ENCODE data around the gene FOXF2. TPM values are rescaled to one million over a fixed set of nuclear protein-coding genes. Genes with fewer than 3 reads are reported as not detected.

Gene FOXF2
- total RNA-seq, 1 experiment from 2014 or later = 8.0 TPM

DNA sequence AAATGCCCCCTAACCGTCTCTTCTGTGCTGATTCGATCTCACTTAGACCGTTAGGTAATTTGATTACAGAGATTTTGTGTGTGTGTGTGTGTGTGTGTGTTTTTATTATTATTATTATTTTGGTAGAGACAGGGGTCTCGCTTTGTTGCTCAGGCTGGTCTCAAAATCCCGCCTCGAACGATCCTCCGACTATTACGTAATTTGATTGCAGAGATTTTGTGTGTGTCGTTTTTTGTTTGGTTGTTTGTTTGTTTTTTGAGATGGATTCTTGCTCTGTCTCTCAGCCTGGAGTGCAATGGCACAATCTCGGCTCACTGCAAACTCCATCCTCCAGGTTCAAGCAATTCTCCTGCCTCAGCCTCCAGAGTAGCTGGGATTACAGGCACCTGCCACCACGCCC lies 28.3 kb downstream of the FOXF2 start:
- intact Hi-C loops (cut with micrococcal nuclease) = no loop called here
- H3K9me3 Mint-ChIP-seq (ENCODE audit: unreplicated experiment) = no peaks in the 10 kb centered on the region
- no TSS peak for BruUV-seq (replicated peaks)
- no peak overlapping the region for H3K4me3 Mint-ChIP-seq (ENCODE audit: unreplicated experiment)
- ChIA-PET POLR2A (no interaction called here), CTCF (no interaction called here)
- no peak for DNase-seq (ENCODE audit: unreplicated experiment)
- H3K36me3 Mint-ChIP-seq (ENCODE audit: insufficient read depth, unreplicated experiment) = no peaks in the 10 kb centered on the region
- TF ChIP-seq, protein P1, sequence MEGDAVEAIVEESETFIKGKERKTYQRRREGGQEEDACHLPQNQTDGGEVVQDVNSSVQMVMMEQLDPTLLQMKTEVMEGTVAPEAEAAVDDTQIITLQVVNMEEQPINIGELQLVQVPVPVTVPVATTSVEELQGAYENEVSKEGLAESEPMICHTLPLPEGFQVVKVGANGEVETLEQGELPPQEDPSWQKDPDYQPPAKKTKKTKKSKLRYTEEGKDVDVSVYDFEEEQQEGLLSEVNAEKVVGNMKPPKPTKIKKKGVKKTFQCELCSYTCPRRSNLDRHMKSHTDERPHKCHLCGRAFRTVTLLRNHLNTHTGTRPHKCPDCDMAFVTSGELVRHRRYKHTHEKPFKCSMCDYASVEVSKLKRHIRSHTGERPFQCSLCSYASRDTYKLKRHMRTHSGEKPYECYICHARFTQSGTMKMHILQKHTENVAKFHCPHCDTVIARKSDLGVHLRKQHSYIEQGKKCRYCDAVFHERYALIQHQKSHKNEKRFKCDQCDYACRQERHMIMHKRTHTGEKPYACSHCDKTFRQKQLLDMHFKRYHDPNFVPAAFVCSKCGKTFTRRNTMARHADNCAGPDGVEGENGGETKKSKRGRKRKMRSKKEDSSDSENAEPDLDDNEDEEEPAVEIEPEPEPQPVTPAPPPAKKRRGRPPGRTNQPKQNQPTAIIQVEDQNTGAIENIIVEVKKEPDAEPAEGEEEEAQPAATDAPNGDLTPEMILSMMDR (IDR thresholded peaks at IDR 0.05; ENCODE audit: unreplicated experiment) = no peak
- H3K27me3 Mint-ChIP-seq (ENCODE audit: insufficient read depth, unreplicated experiment) = no peaks in the 10 kb centered on the region
- H3K27ac Mint-ChIP-seq (ENCODE audit: low read depth, unreplicated experiment) = no peak overlapping the region
- H3K4me1 Mint-ChIP-seq (ENCODE audit: insufficient read depth, unreplicated experiment) = no peaks in the 10 kb centered on the region

DNA sequence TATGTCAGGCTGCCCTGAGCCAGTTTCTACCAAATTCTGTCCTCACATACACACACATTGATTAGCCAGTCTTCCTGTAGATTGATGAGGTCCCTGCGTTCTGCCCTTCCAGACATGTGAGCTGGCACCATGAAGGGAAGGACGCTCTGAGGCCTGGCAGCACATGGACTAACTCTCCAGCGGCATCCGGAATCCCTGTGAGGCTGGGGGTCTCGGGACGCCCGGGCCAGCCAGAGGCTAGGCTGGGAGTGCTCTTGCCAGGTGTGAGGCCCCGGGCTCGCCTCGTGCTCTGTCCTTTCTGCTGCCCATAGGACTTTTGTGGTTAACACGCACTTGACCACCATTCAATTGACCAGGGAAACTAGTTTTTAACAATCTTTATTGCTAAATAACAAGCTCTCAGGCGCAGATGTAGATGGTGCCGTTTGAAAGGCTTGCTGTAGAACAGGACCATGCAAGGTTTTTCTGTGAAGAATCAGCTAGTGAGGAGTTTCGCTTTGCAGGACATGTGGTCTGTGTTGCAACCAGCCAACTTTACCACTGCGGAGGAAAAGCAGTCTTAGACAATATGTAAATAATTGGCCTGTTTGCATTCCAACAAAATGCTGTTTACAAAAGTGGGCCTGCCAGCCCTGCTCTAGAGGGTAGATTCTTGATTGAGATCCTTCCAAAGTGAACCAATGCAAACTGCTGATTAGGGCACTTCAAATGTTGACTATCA lies 29.3 kb downstream of the FOXF2 start:
- Mint-ChIP-seq H3K36me3 (ENCODE audit: insufficient read depth, unreplicated experiment) (no peaks in the 10 kb centered on the region), H3K4me1 (ENCODE audit: insufficient read depth, unreplicated experiment) (no peaks in the 10 kb centered on the region), H3K9me3 (ENCODE audit: unreplicated experiment) (no peaks in the 10 kb centered on the region), H3K27me3 (ENCODE audit: insufficient read depth, unreplicated experiment) (no peaks in the 10 kb centered on the region), H3K4me3 (ENCODE audit: unreplicated experiment) (no peak overlapping the region), H3K27ac (ENCODE audit: low read depth, unreplicated experiment) (no peak overlapping the region)
- ChIA-PET CTCF (no interaction called here), POLR2A (no interaction called here)
- no peak for DNase-seq (ENCODE audit: unreplicated experiment)
- intact Hi-C loops (cut with micrococcal nuclease) = no loop called here
- TF ChIP-seq, protein P1 (IDR thresholded peaks at IDR 0.05; ENCODE audit: unreplicated experiment) = no peak
- no TSS peak for BruUV-seq (replicated peaks)

DNA sequence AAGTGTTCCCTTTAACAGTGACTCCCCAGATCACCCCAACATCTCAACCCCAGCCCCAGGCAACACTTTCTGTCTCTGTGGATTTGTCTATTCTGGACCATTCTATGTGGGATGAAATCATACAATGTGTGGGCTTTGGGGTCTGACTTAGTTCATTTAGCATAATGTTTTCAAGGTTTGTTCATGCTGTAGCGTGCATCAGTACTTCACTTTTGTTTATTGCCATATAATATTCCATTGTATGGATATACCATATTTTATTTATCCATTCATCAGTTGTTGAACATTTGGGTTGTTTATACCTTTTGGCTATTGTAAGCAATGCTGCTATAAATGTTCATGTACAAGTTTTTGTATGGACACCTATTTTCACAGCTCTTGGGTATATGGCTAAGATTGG lies 31.0 kb downstream of the FOXF2 start:
- H3K27ac Mint-ChIP-seq (ENCODE audit: low read depth, unreplicated experiment) = no peak overlapping the region
- H3K27me3 Mint-ChIP-seq (ENCODE audit: insufficient read depth, unreplicated experiment) = peaks cover 8% of the 10 kb centered on the region
- H3K36me3 Mint-ChIP-seq (ENCODE audit: insufficient read depth, unreplicated experiment) = no peaks in the 10 kb centered on the region
- H3K4me3 Mint-ChIP-seq (ENCODE audit: unreplicated experiment) = no peak overlapping the region
- ChIA-PET CTCF (interaction anchor here (1.4 to 1.9 kb wide), 2 partner anchors 17 to 23 kb away, joined by 6 to 10 read pairs; no protein-coding TSS in a partner anchor), POLR2A (no interaction called here)
- intact Hi-C loops (cut with micrococcal nuclease) = loop anchor here (5.0 kb wide), 1 partner anchor 698 kb away; no protein-coding TSS in a partner anchor
- DNase-seq (ENCODE audit: unreplicated experiment) = no peak
- peaks cover 6% of the 10 kb centered on the region for H3K4me1 Mint-ChIP-seq (ENCODE audit: insufficient read depth, unreplicated experiment)
- TF ChIP-seq, protein P1 (IDR thresholded peaks at IDR 0.05; ENCODE audit: unreplicated experiment) = no peak
- no peaks in the 10 kb centered on the region for H3K9me3 Mint-ChIP-seq (ENCODE audit: unreplicated experiment)
- BruUV-seq (replicated peaks) = no TSS peak

DNA sequence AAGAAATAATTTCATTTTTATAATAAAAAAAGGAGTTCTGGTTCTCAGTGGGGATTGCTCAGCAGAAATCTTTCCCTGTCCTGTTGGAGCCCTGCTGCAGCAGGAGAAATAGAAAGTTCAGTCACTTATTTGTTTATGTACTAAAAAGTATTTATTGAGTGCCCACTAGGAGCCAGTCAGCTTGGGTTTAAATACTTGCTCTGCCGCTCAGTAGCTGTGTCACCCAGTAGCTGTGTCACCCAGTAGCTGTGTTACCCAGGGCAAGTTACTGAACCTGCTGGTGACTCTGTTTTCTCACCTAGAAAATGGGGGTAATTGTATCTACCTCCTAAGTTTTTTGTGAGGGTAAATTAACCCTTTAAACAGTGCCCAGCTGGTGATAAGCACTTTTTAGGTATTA lies 32.9 kb downstream of the FOXF2 start:
- Mint-ChIP-seq H3K27ac (ENCODE audit: low read depth, unreplicated experiment) (no peak overlapping the region), H3K4me3 (ENCODE audit: unreplicated experiment) (no peak overlapping the region), H3K36me3 (ENCODE audit: insufficient read depth, unreplicated experiment) (no peaks in the 10 kb centered on the region), H3K9me3 (ENCODE audit: unreplicated experiment) (no peaks in the 10 kb centered on the region), H3K27me3 (ENCODE audit: insufficient read depth, unreplicated experiment) (peaks cover 26% of the 10 kb centered on the region), H3K4me1 (ENCODE audit: insufficient read depth, unreplicated experiment) (peaks cover 6% of the 10 kb centered on the region)
- no TSS peak for BruUV-seq (replicated peaks)
- POLR2A ChIA-PET = interaction anchor here (0.7 to 0.9 kb wide), 3 partner anchors 130 to 1704 kb away, joined by 3 read pairs; no protein-coding TSS in a partner anchor
- DNase-seq (ENCODE audit: unreplicated experiment) = no peak
- intact Hi-C loops (cut with micrococcal nuclease) = loop anchor here (5.0 kb wide), 1 partner anchor 700 kb away; no protein-coding TSS in a partner anchor
- TF ChIP-seq, protein P1 (IDR thresholded peaks at IDR 0.05; ENCODE audit: unreplicated experiment) = no peak
- CTCF ChIA-PET = interaction anchor here (0.7 to 3.4 kb wide), 8 partner anchors 10 to 1464 kb away, joined by 3 to 17 read pairs (median 8); no protein-coding TSS in a partner anchor

Data from MCF 10A (cell line).